Right lobe of liver (tissue), 4 donors: ENCODE data around the gene MKI67.

ENCODE experiments used
- CTCF ChIP-seq, 4 donors: fragments of 200-600 bp in 3 of 4; fragments of 450-650 bp in 1 of 4; IDR thresholded peaks; one replicate each; pipeline versions ENCODE4 v1.5.1 to v1.8.0; 2016 to 2022; ENCODE audit warnings: antibody characterized with exemption in 4 of 4, mild to moderate bottlenecking in 2 of 4
- POLR2A ChIP-seq: fragments of 450-650 bp; IDR thresholded peaks from one replicate; pipeline ENCODE4 v1.6.1; 2017; ENCODE audit warnings: antibody characterized with exemption, mild to moderate bottlenecking
- donor health status: DM: no; HTN: no; CAD: no.
- donor health status: DM: no; HTN: no; CAD: no.
- donor health status: DM: no; HTN: yes; CAD: no.

GRCh38 chr10:128072941-128073645 is 53.1 kb downstream of the MKI67 start:
- no peak for TF ChIP-seq CTCF (IDR thresholded peaks at IDR 0.05)
- no peak for TF ChIP-seq POLR2A
